GM18502 (cell line): ENCODE results near the gene ELMOD3.
"Not testable (repeated sequence)": the region's sequence is repeated elsewhere in the genome, so short reads cannot be mapped to it uniquely, and the experiment has no call there.

Experiments used
- ATAC-seq: cut with Tn5 transposase; IDR thresholded peaks from one replicate; pipeline ENCODE4 v1.9.1; 2021; ENCODE audit warnings: mild to moderate bottlenecking; ENCODE audit not compliant: unreplicated experiment, poor library complexity

The ELMOD3 gene

GRCh38 chr2:85398426-85399182 is 44.0 kb downstream of the ELMOD3 start:
- ATAC-seq: no peak

- ATAC-seq: no peak
Measured at GRCh38 chr2:85399183-85399455, 44.5 kb downstream of the ELMOD3 start.

GRCh38 chr2:85400023-85400422 is 45.5 kb downstream of the ELMOD3 start:
- ATAC-seq: no peak

GRCh38 chr2:85400541-85401463 is 46.2 kb downstream of the ELMOD3 start:
- no peak for ATAC-seq

GRCh38 chr2:85401464-85401805 is 46.9 kb downstream of the ELMOD3 start:
- no peak for ATAC-seq

GRCh38 chr2:85401844-85402243 is 47.3 kb downstream of the ELMOD3 start:
- ATAC-seq: no peak

- ATAC-seq: peak; percentile 44
Measured at GRCh38 chr2:85405201-85406059, 50.9 kb downstream of the ELMOD3 start.

GRCh38 chr2:85409845-85410583 is 55.4 kb downstream of the ELMOD3 start, which contains the start of gene CAPG:
Gene CAPG, minus strand, starts transcription at chr2:85410366. Its CDS starts 8,221 bp downstream, at chr2:85402145.
- peak; percentile 68 for ATAC-seq

GRCh38 chr2:85410584-85411404 is 56.2 kb downstream of the ELMOD3 start:
- no peak for ATAC-seq

- no peak for ATAC-seq
Measured at GRCh38 chr2:85411405-85411748, 56.8 kb downstream of the ELMOD3 start.

GRCh38 chr2:85413592-85414420 is 59.2 kb downstream of the ELMOD3 start:
- ATAC-seq: no peak

GRCh38 chr2:85414421-85414759 is 59.8 kb downstream of the ELMOD3 start:
- not testable (repeated sequence) for ATAC-seq

GRCh38 chr2:85414761-85415553 is 60.4 kb downstream of the ELMOD3 start:
- ATAC-seq: no peak

GRCh38 chr2:85415980-85416650 is 61.5 kb downstream of the ELMOD3 start:
- ATAC-seq: no peak

GRCh38 chr2:85418132-85419008 is 63.8 kb downstream of the ELMOD3 start, which contains the start of gene SH2D6:
Gene SH2D6, plus strand, starts transcription at chr2:85418714. Its CDS starts 10,752 bp downstream, at chr2:85429466.
- ATAC-seq: peak; percentile 89

- no peak for ATAC-seq
Measured at GRCh38 chr2:85419009-85419675, 64.6 kb downstream of the ELMOD3 start.
